ENCODE results near the gene KHDRBS2.

The KHDRBS2 gene

DNA sequence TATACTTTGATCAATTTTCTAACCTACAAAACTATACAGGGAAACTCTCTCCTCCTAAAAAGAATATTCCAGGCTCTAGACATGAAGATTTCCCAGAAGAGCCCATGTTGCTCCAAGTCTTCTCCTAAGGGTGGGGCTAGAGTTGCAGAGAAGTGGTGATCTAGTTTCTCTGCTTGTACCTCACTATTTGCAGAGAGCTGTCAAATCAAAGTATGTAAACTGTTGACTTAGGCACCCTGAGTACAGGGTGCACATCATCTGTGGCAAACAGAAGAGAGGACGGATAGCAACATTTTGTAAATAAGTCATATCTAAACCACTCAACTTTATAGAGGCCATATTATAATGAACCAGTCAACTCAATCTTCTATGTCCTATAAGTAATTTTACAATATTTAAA lies 250.1 kb downstream of the KHDRBS2 start:
- DNase-seq (ENCODE audit: low read depth, low spot score) = no peak

GRCh38 chr6:62013719-62014118 lies 272.3 kb downstream of the KHDRBS2 start:
- no peak for DNase-seq (ENCODE audit: low read depth, low spot score)

GRCh38 chr6:62009445-62009844 lies 276.6 kb downstream of the KHDRBS2 start:
- no peak for DNase-seq (ENCODE audit: low read depth, low spot score)

GRCh38 chr6:61989616-61990015 lies 296.4 kb downstream of the KHDRBS2 start:
- DNase-seq (ENCODE audit: low read depth, low spot score) = no peak

DNA sequence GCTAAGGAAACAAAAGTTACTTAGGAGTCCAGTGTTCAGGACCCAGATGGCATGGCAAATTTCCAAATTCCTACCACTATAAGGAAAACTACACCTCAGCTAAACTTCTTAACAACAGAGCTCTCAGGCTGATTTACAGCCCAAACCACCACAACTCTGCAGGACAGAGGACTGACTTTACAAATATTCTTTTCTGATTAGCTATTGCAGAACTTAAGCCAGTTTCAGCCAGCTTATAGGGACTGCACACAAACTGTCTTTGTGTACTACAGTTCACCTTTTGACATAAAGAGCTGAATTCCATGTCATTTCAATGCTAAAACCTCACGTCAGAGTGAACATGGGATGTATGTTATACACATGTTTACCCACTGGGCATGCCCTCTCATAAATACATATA lies 305.4 kb downstream of the KHDRBS2 start:
- DNase-seq (ENCODE audit: low read depth, low spot score) = no peak

- no peak for DNase-seq (ENCODE audit: low read depth, low spot score)
Measured at GRCh38 chr6:61977947-61978346, 308.1 kb downstream of the KHDRBS2 start.

DNA sequence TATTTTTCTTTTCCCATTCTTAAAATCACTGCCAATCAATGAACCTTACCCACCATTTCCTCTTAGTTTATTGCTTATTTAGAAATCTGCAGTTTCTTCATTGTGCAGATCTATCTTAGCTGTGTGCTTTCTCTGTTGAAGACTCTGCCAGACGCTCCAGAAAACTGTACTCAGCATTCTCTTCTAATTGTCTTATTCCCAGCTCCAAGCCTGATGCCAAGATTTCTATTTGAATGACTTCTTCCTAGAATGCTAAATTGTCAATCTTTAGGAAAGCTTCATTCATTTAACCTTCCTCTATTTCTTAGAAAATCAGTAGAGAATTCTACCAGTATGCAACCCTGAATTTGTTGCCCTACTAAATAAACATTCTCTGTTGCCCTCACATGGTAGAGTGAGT lies 308.9 kb downstream of the KHDRBS2 start:
- no peak for DNase-seq (ENCODE audit: low read depth, low spot score)

DNA sequence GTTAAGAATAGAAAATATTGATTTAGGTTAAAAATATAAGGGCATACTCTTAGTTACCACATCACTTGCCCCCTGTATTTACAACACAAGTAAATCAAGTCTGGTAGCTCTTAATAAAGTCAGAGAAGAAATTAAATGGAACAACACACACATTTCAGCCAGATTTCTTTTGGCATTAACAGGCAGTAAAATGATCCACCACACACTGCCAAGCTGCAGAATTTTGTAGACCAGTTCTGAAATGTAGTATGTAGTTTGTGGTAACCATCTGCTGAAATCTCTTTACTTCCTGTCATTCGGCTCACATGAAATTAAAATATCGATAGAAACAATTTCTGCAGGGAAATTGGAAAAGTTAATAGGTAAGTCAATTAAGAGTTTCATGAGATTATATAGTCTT lies 326.8 kb downstream of the KHDRBS2 start:
- DNase-seq (ENCODE audit: low read depth, low spot score) = no peak

GRCh38 chr6:61953851-61954250 lies 332.2 kb downstream of the KHDRBS2 start:
- no peak for DNase-seq (ENCODE audit: low read depth, low spot score)

GRCh38 chr6:61951586-61951985 lies 334.4 kb downstream of the KHDRBS2 start:
- no peak for DNase-seq (ENCODE audit: low read depth, low spot score)

GRCh38 chr6:61950811-61951210 lies 335.2 kb downstream of the KHDRBS2 start:
- no peak for DNase-seq (ENCODE audit: low read depth, low spot score)

DNA sequence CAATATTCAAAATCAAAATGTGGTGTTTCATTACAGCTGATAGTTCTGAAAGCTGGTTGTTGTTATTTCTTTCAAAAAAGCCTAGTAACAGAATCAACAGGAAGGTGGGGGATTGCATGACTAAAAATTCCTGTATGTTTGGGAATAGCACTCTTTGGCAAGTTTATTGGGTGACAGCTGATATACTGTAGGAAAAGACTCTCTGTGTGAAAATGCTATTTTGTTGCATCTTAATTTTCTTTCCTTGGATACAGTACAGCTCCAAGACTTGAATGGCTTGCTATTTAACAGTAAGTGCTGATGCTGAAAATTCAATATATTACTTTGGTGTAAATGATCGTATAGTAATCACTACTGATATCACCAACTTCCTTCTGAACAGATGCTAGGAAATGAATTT lies 336.1 kb downstream of the KHDRBS2 start:
- DNase-seq (ENCODE audit: low read depth, low spot score) = no peak

GRCh38 chr6:61949161-61949560 lies 336.9 kb downstream of the KHDRBS2 start:
- DNase-seq (ENCODE audit: low read depth, low spot score) = no peak

DNA sequence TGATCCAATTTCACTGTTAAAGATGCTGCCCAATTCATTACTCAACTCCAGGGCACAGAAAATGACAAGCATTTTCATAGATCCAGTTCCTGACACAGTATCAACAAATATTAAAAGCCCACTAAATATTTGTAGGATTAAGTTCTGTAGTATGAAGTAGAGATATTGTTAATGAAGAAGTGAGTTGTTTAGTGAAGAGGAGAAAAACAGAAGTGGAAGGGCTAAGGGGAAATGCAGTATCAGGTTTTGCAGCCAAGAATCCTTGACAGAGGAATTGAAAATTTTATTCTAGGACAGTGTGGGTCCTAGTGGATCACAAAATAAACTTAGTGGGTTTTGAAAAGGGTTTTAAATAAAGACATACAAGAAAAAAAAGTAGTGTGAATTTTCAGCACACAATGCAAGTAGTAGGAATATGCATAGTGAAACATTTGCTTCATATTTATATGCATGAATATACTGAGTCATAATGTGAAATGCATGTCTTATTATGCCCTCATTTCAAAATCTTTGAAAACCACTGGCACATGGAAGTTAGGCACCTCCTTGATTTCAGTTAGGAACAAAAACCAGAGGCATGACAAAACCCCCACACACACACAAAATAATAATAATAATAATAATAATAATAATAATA lies 338.6 kb downstream of the KHDRBS2 start:
- no peak for DNase-seq (ENCODE audit: low read depth, low spot score)

- no peak for DNase-seq (ENCODE audit: low read depth, low spot score)
Measured at GRCh38 chr6:61940919-61941318, 345.1 kb downstream of the KHDRBS2 start.

DNA sequence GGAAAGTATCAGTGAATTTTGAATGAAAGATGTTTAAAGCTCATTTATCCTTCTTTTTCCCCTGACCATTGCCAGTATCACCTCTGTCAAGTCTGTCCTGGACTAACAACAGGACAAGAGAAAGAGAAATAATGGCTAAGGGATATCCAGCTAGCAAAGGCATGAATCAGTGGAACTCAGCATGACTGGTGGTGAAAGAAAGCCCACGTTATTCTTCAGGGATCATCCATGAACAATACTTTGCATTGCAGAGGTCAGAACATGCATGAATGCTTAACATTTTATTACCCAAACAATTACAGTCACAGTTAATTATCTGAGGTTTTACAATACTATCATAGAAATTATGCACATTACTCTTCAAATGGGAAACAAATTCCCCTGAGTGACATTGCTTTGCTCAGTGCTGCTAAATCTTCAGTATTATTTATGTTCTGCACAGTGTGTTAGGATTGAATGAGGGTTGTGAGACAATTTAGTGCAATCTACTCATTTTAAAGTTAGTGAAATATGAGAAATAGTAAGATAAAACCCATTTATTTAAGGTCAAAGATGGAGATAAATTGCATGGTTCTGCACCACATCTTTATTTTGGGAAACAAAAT lies 350.7 kb downstream of the KHDRBS2 start:
- DNase-seq (ENCODE audit: low read depth, low spot score) = no peak

DNA sequence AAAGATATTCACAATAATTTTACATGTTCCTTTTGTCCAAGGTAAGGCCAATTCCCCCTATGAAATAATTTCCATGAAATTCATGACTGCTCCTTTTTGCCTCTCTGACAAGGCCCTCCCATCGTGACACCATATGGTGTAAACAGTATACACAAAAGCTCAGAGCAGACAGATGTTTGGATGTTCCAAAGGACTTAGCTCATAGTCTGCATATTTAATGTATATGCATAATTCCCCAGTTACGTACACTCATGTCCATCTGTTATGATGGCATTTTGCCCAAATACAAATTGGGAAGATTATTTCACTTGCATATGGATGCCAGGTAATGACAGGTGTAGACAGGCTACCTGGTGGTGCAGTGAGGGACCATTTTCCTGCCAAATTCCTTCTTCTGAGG lies 376.5 kb downstream of the KHDRBS2 start:
- no peak for DNase-seq (ENCODE audit: low read depth, low spot score)

DNA sequence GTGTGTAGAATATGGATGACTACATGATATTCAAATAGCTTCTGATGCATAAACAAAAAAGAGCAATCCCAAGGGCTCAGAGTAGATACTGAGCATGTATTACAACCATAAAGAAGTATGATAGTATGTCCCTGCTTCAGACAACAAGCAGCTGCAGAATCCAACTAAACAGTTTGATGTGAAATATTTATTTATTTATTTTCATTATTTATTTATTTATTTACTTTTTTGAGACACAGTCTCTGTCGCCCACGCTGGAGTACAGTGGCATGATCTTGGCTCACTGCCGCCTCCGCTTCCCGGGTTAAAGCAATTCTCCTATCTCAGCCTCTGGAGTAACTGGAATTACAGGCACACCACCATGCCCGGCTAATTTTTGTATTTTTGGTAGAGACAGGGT lies 384.3 kb downstream of the KHDRBS2 start:
- DNase-seq (ENCODE audit: low read depth, low spot score) = no peak

DNA sequence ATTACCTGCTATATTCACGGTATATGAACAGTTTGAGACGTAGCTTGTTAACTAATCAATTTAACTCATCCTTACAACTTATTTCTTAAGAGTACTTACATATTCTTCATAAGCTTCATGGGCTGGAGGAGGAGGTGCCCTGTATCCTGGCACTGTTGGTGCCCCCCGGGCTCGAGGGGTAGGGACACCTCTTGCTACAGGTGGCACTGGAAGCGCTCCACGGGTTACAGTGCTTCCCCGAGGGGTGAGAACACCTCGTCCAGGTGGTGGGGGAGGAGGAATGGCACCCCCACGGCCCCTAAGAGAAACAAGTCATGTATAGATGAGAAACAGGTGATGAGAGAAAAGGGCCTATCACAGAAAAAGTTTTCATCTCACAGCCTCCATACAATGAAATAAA lies 391.5 kb downstream of the KHDRBS2 start:
- DNase-seq (ENCODE audit: low read depth, low spot score) = no peak

GRCh38 chr6:61887423-61887822 lies 398.6 kb downstream of the KHDRBS2 start:
- no peak for DNase-seq (ENCODE audit: low read depth, low spot score)

DNA sequence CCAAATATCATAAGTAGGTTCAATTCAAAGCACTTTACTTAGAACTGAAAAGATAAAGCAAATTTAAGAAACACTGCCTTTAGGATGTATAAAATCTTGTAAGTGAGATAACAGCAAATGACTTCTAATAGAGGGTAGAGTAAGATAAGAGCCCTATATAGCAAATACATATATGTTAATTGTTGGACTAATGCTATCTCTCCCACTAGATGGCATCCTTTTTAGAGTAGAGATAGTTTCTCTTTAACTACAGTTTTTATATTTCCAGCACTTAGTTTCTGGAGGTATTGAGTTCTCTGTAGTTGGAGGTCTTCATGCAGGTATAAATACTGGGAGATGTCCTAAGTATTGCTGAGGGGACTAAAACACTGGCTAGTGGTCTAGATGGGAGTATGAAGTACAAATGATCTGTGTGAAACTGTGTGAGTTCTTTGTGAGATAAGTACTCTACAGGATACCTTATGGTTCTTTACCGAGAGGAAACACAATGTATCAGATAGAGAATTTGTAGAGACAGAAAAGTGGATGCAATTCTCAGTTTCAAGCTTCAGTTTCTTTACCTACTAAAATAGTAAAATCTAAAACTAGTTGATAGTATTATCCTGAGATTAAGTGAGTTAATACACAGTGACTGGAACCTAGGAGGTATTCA lies 399.3 kb downstream of the KHDRBS2 start:
- no peak for DNase-seq (ENCODE audit: low read depth, low spot score)

- no peak for DNase-seq (ENCODE audit: low read depth, low spot score)
Measured at GRCh38 chr6:61869632-61870400, 416.2 kb downstream of the KHDRBS2 start.
